Measurements from ENCODE around the gene NETO2.
"Not testable (repeated sequence)": the region's sequence is repeated elsewhere in the genome, so short reads cannot be mapped to it uniquely, and the experiment has no call there.

Gene NETO2

GRCh38 chr16:47137925-47138324 is 5.8 kb downstream of the NETO2 start:
- in situ Hi-C loops (cut with HindIII; ENCODE audit: low pct_ligation_motif_present, low pct_unique_long_range_greater_than_20kb, low sequenced_read_pairs) = not testable (repeated sequence)

GRCh38 chr16:47136099-47136842 is 7.5 kb downstream of the NETO2 start:
- peak; percentile 59 for DNase-seq
- in situ Hi-C loops (cut with HindIII; ENCODE audit: low pct_ligation_motif_present, low pct_unique_long_range_greater_than_20kb, low sequenced_read_pairs) = no loop called here

More at GRCh38 chr16:47137925-47138324, 5.8 kb downstream of the NETO2 start:
- not testable (repeated sequence) for DNase-seq

GRCh38 chr16:47134550-47134949 is 9.2 kb downstream of the NETO2 start:
- in situ Hi-C loops (cut with HindIII; ENCODE audit: low pct_ligation_motif_present, low pct_unique_long_range_greater_than_20kb, low sequenced_read_pairs) = no loop called here
- DNase-seq = no peak

- in situ Hi-C loops (cut with HindIII; ENCODE audit: low pct_ligation_motif_present, low pct_unique_long_range_greater_than_20kb, low sequenced_read_pairs) = no loop called here
- DNase-seq = peak; percentile 20
Observed at GRCh38 chr16:47132308-47132707, 11.4 kb downstream of the NETO2 start.

- in situ Hi-C loops (cut with HindIII; ENCODE audit: low pct_ligation_motif_present, low pct_unique_long_range_greater_than_20kb, low sequenced_read_pairs) = no loop called here
- DNase-seq = no peak
Observed at GRCh38 chr16:47129755-47130435, 13.8 kb downstream of the NETO2 start.

DNA sequence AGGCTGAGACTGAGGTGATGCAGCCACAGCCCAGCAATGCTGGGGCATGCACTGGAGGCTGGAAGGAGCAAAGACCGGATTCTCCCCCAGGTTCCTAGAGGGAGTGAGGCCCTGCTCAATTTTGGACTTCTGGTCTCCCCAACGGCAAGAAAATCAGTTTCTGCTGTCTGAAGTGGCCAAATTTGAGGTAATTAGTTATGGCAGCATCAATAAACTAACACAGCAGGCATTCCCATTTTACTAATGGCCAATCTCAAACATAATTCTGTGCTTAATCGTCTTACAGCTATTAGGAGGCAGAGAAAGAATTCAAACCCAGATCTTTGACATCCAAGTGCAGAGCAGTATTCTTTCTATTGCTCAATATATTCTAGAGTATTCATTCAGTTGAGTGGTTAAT is 16.2 kb downstream of the NETO2 start:
- in situ Hi-C loops (cut with HindIII; ENCODE audit: low pct_ligation_motif_present, low pct_unique_long_range_greater_than_20kb, low sequenced_read_pairs) = no loop called here
- DNase-seq = no peak

- no peak for DNase-seq
- in situ Hi-C loops (cut with HindIII; ENCODE audit: low pct_ligation_motif_present, low pct_unique_long_range_greater_than_20kb, low sequenced_read_pairs) = no loop called here
Observed at GRCh38 chr16:47125757-47126156, 18.0 kb downstream of the NETO2 start.

GRCh38 chr16:47113130-47113529 is 30.6 kb downstream of the NETO2 start:
- in situ Hi-C loops (cut with HindIII; ENCODE audit: low pct_ligation_motif_present, low pct_unique_long_range_greater_than_20kb, low sequenced_read_pairs) = no loop called here
- no peak for DNase-seq

DNA sequence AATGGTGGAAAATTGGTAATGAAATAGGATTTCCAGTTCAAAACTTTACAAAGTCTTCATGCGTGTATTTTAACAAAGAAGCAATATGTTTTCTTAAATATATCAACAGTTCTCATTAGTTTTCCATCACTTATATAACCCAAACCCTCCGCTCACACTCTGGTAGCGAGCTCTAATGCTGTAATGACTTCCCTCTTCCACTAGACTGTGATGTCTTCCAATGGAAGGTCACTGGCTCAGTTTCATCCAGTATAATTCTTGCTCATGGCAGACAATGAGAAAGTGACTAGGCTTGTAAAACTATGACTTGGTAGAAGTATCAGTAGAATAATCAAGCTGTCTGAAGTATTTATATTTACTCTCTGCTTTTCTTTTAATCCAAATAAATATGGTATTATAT is 32.8 kb downstream of the NETO2 start:
- DNase-seq = peak; percentile 8
- in situ Hi-C loops (cut with HindIII; ENCODE audit: low pct_ligation_motif_present, low pct_unique_long_range_greater_than_20kb, low sequenced_read_pairs) = no loop called here

DNA sequence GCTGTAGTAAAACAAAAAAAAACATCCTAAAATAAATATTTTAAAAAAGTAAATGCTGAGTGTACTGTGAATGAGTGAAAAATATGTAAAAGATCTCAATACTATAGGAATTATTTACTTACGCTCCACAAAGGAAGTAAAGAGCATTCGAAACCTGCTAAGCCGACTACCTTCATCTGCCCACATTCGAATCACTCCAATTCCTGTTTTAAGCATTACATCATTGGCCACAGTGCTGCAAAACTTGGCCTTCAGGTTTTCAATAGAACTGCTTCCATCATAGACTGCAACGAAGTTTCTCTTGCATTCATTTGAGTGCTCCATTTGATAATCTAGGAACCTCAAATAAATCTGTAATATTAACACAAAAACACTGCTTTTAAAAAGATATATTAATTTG is 34.4 kb downstream of the NETO2 start:
- DNase-seq = no peak
- in situ Hi-C loops (cut with HindIII; ENCODE audit: low pct_ligation_motif_present, low pct_unique_long_range_greater_than_20kb, low sequenced_read_pairs) = no loop called here

- DNase-seq; in situ Hi-C loops (cut with HindIII; ENCODE audit: low pct_ligation_motif_present, low pct_unique_long_range_greater_than_20kb, low sequenced_read_pairs): not testable (repeated sequence)
Observed at GRCh38 chr16:47102921-47103320, 40.8 kb downstream of the NETO2 start.

DNA sequence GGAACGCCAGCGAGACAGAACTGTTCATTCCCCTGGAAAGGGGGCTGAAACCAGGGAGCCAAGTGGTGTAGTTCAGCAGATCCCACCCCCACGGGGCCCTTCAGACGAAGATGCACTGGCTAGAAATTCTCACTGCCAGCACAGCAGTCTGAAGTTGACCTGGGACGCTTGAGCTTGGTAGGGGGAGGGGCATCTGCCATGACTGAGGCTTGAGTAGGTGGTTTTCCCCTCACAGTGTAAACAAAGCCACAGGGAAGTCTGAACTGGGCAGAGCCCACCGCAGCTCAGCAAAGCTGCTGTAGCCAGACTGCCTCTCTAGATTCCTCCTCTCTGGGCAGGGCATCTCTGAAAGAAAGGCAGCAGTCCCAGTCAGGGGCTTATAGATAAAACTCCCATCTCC is 46.6 kb downstream of the NETO2 start:
- in situ Hi-C loops (cut with HindIII; ENCODE audit: low pct_ligation_motif_present, low pct_unique_long_range_greater_than_20kb, low sequenced_read_pairs); DNase-seq: not testable (repeated sequence)

- DNase-seq = no peak
- in situ Hi-C loops (cut with HindIII; ENCODE audit: low pct_ligation_motif_present, low pct_unique_long_range_greater_than_20kb, low sequenced_read_pairs) = no loop called here
Observed at GRCh38 chr16:47096297-47096696, 47.4 kb downstream of the NETO2 start.

GRCh38 chr16:47084198-47084597 is 59.5 kb downstream of the NETO2 start:
- in situ Hi-C loops (cut with HindIII; ENCODE audit: low pct_ligation_motif_present, low pct_unique_long_range_greater_than_20kb, low sequenced_read_pairs) = no loop called here
- DNase-seq = no peak

DNA sequence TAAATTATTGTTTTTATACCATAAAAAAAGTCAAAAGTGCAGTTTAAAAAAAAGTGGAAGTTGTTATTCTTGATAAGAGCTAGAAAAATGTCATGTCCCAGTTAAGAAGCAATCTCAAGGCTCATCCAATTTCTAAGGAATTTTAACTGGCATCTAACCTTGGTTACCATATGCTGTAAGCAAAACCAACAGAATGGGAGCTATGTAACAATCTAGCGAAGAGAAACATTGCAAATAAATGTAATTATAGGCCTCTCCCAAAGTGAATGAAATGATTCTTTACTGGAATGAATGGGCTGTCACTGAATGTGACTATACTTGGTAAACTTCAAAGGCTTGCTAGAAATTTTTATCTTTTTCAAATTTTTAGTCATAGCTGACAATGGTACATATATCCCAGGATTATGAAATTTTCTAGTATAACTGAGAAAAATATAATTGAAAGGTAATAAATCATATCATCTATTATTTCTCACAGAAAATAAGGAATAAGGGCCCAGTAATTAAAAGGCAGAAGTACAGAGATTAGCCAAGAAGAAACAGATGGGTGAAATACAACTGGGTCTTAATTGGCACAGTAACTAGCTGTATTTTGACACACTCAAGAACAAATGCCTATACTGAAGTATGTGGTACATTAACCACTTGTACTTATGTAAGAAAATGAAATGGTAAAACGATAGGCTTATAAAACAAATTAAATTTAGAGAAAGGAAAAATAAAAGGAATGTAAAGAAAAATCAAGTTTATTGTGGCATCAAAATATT is 61.5 kb downstream of the NETO2 start:
- in situ Hi-C loops (cut with HindIII; ENCODE audit: low pct_ligation_motif_present, low pct_unique_long_range_greater_than_20kb, low sequenced_read_pairs) = no loop called here
- no peak for DNase-seq

GRCh38 chr16:47081115-47081514 is 62.6 kb downstream of the NETO2 start:
- in situ Hi-C loops (cut with HindIII; ENCODE audit: low pct_ligation_motif_present, low pct_unique_long_range_greater_than_20kb, low sequenced_read_pairs) = no loop called here
- no peak for DNase-seq

DNA sequence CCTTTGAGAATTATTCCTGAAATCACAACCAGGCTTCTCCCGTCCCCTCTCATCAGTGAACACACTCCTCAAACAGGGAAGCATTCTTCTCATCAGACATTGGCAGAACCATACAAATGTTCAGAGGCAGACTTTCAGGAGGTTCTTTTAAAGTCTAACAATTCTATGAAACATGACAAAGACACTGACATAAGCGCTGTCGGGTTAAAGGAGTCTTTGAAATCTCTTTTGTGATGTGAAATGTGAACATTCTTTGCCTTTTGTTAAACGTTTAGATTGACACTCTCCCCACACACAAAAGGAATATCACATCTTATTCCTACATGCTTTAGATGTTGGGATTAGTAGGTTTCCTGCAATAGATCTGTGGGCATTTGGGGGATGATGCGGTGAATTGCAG is 63.9 kb downstream of the NETO2 start:
- DNase-seq = no peak
- in situ Hi-C loops (cut with HindIII; ENCODE audit: low pct_ligation_motif_present, low pct_unique_long_range_greater_than_20kb, low sequenced_read_pairs) = no loop called here

- in situ Hi-C loops (cut with HindIII; ENCODE audit: low pct_ligation_motif_present, low pct_unique_long_range_greater_than_20kb, low sequenced_read_pairs) = no loop called here
- no peak for DNase-seq
Observed at GRCh38 chr16:47073223-47074155, 70.3 kb downstream of the NETO2 start.

All from ACHN (cell line).